Measurements from ENCODE around the gene NTN3.

The NTN3 gene

GRCh38 chr16:2513405-2514332 is 42.6 kb downstream of the NTN3 start, which contains the start of gene ATP6V0C:
ATP6V0C (plus strand) TSS chr16:2513952; CDS start chr16:2514104, 152 bp downstream.
- DNase-seq (ENCODE audit: low spot score) (peak; percentile 94), FAIRE-seq (peak; percentile 74)

DNA sequence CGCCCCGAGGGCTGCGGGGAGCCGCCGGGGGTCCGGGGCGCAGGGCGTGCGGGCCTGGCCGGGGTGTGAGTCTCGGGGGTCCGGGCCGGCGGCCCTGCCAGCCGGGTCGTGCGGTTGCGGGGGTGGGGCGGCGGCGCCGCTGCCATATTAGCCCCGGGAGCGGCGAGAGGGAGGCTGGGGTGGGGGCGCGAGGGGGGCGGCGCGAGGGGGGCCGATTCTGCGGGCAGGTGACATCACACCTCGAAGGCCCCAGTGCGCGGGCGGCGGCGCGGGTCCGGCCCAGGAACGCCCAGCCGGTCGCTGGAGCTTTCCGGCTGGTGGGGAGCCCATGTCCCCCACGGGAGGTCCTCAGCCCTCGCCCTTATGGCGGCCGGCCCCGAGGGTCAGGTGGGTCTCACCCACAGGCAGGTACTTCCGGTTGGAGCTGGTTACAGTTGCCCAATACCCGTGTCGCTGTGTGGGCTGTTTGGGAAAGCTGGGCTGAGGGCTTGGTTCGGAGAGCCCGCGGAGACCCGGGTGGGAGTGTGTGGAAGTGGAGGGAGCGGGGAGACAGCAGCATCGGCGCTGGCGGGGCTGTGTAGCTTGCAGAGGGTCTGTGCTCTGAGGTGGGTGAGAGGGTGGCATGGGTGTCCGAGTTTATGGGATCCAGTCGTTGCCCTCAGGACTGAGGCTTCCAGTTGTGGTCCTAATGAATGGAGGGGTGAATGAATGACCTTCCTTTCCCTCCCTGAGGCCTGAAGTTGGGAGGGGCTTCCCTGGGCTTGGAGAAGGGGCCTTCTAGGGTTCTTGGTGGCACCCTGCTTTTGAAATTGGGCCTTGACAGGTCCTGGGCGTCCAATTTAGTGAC is 43.5 kb downstream of the NTN3 start:
- no peak for FAIRE-seq
- DNase-seq (ENCODE audit: low spot score): no peak

GRCh38 chr16:2515180-2515851 is 44.2 kb downstream of the NTN3 start:
- FAIRE-seq (no peak), DNase-seq (ENCODE audit: low spot score) (no peak)

DNA sequence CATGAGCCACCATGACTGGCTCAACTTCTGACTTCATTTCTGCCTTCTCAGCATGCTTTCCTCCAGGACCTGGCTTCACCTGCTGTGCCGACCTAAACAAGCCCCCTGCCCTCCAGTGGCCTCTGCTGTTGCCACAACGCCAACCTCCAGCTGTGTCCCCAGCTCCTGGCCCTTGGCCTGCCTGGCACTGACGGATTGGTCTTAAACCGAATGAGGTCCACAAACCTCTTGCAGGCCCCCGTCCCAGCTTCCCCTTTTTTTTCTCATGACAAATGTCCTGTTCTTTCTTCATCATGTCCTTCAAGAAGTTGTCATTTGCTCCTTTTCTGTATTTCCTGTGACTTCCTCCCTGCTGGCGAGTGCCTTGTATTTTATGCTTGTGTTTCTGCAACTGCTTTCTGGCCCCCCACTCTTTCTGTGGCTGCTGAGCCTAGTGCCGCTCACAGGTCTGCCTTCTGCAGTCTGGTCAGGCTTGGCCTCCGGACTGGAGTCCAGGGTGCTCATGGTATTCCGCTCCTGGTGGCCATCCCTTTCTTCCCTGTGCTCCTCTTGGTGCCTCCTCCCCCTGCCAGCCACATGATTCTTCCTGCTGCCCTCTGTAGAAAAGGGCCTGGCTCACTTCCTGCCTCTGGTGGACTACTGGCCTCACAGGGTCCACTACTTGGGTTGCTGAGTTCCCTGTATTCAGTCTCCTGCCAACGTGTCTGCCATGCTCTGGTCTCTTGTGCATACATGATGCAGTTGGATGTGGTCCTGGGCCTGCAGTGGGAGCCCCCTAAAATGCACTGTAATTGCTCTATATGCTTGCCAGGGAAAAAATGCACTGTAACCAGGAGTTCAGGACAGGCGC is 45.5 kb downstream of the NTN3 start:
- no peak for DNase-seq (ENCODE audit: low spot score)
- no peak for FAIRE-seq

GRCh38 chr16:2517954-2518605 is 47.0 kb downstream of the NTN3 start:
- FAIRE-seq: no peak

DNA sequence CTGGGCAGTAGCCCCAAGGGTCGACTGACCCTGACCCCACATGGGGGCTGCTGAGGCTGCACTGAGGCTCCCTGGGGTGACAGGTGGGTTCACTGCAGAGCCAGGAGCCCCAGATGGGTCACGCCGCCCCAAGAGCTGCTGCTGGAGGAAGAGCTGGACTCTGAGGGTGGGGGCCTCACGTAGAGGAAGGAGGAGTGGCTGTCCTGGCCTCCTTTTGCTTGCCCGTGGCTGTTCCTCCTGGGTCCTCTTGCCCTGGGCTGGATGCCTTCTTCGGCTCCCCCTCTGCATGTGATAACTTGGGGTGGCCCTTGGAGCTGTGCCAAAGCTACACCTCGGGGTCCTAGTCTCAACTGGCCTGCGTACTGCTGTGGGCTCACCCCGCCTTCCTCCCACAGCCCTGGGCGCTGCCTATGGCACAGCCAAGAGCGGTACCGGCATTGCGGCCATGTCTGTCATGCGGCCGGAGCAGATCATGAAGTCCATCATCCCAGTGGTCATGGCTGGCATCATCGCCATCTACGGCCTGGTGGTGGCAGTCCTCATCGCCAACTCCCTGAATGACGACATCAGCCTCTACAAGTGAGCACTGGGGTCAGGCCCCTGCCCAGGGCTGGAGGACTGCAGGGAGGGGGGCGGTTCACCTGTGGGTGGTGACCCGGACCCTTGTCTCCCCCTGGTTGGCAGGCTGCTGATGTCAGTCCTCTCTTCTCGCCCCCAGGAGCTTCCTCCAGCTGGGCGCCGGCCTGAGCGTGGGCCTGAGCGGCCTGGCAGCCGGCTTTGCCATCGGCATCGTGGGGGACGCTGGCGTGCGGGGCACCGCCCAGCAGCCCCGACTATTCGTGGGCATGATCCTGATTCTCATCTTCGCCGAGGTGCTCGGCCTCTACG is 48.0 kb downstream of the NTN3 start:
- DNase-seq (ENCODE audit: low spot score): no peak
- peak; percentile 56 for FAIRE-seq

More at GRCh38 chr16:2517954-2518605, 47.0 kb downstream of the NTN3 start:
- DNase-seq (ENCODE audit: low spot score): no peak

DNA sequence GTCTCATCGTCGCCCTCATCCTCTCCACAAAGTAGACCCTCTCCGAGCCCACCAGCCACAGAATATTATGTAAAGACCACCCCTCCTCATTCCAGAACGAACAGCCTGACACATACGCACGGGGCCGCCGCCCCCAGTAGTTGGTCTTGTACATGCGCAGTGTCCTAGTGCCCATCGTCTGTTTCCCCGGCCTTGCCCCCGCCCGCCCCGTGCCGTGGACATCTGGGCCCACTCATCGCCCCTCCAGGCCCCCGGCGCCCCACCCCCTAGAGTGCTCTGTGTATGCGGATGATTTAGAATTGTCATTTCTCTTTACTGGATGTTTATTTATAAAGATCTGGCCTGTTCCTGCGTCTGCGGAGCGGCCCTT is 48.6 kb downstream of the NTN3 start:
- DNase-seq (ENCODE audit: low spot score) (no peak), FAIRE-seq (no peak)

- FAIRE-seq (no peak), DNase-seq (ENCODE audit: low spot score) (peak; percentile 95)
These were observed 49.1 kb downstream of the NTN3 start, which contains the start of gene AMDHD2 for GRCh38 chr16:2520097-2520783. AMDHD2 (plus strand) TSS chr16:2520371; CDS start chr16:2520459, 88 bp downstream.

DNA sequence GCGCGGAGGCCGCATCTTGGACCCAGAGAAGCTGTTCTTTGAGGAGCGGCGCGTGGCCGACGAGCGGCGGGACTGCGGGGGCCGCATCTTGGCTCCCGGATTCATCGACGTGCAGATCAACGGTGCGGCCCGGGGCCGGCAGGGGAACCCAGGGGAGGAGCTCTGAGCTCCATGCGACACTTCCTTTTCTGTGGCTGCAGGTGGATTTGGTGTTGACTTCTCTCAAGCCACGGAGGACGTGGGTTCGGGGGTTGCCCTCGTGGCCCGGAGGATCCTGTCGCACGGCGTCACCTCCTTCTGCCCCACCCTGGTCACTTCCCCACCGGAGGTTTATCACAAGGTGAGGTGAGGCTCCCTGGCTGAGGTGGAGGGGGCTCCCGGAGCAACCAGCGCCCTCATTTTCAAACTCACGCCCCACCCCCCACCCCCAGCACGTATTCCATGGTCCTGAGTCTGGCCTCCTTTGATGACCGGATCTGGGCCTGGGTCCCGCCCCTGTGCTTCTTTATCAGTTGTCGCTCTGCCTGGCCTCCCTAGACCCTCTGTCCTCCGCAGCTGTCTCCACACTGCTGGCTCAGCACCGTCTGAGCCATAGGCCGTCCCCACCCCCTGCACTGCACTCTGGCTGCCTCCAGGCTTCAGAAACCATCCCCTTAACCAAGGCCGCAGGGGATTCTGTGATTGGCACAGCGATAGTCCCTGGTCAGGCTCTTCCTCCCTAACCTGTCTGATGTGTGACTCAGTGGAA is 49.9 kb downstream of the NTN3 start:
- peak; percentile 62 for DNase-seq (ENCODE audit: low spot score)

More for the DNA sequence above, 49.9 kb downstream of the NTN3 start:
- FAIRE-seq: no peak

Data from urothelium cell line (cell line).